SKM-1 (cell line): ENCODE results near the gene CSNK1G1.
"Not testable (repeated sequence)": the region's sequence is repeated elsewhere in the genome, so short reads cannot be mapped to it uniquely, and the experiment has no call there.

ENCODE experiments used
- DNase-seq: peaks from one replicate; lab custom pipeline; 2025; ENCODE audit not compliant: unreplicated experiment; lab: John Stamatoyannopoulos, UW

Gene CSNK1G1

GRCh38 chr15:64351265-64351664 lies 4.7 kb downstream of the CSNK1G1 start:
- DNase-seq = no peak

- no peak for DNase-seq
These were observed 6.6 kb downstream of the CSNK1G1 start for GRCh38 chr15:64349375-64349774.

GRCh38 chr15:64348455-64348854 lies 7.5 kb downstream of the CSNK1G1 start:
- no peak for DNase-seq

GRCh38 chr15:64346242-64346641 lies 9.7 kb downstream of the CSNK1G1 start:
- not testable (repeated sequence) for DNase-seq

GRCh38 chr15:64344651-64345294 lies 11.2 kb downstream of the CSNK1G1 start:
- DNase-seq = no peak

GRCh38 chr15:64343841-64344240 lies 12.1 kb downstream of the CSNK1G1 start:
- DNase-seq = no peak

- DNase-seq = no peak
These were observed 12.8 kb downstream of the CSNK1G1 start for GRCh38 chr15:64343222-64343621.

GRCh38 chr15:64341961-64342360 lies 14.0 kb downstream of the CSNK1G1 start:
- DNase-seq = no peak

- no peak for DNase-seq
These were observed 15.6 kb downstream of the CSNK1G1 start for GRCh38 chr15:64340355-64340754.

- DNase-seq = no peak
These were observed 18.2 kb downstream of the CSNK1G1 start for GRCh38 chr15:64337761-64338160.

- DNase-seq = no peak
These were observed 21.7 kb downstream of the CSNK1G1 start for GRCh38 chr15:64333986-64334929.

GRCh38 chr15:64333516-64333915 lies 22.5 kb downstream of the CSNK1G1 start:
- DNase-seq = no peak

GRCh38 chr15:64331668-64332067 lies 24.3 kb downstream of the CSNK1G1 start:
- not testable (repeated sequence) for DNase-seq

- DNase-seq = not testable (repeated sequence)
These were observed 29.0 kb downstream of the CSNK1G1 start for GRCh38 chr15:64326975-64327374.

GRCh38 chr15:64326458-64326857 lies 29.5 kb downstream of the CSNK1G1 start:
- not testable (repeated sequence) for DNase-seq

GRCh38 chr15:64324165-64324877 lies 31.7 kb downstream of the CSNK1G1 start:
- no peak for DNase-seq

GRCh38 chr15:64315216-64315615 lies 40.8 kb downstream of the CSNK1G1 start:
- no peak for DNase-seq

- no peak for DNase-seq
These were observed 41.5 kb downstream of the CSNK1G1 start for GRCh38 chr15:64314456-64314855.

- DNase-seq = no peak
These were observed 44.4 kb downstream of the CSNK1G1 start for GRCh38 chr15:64311566-64311965.

- no peak for DNase-seq
These were observed 45.9 kb downstream of the CSNK1G1 start for GRCh38 chr15:64310036-64310435.

- DNase-seq = no peak
These were observed 50.7 kb downstream of the CSNK1G1 start for GRCh38 chr15:64305261-64305660.

- DNase-seq = no peak
These were observed 66.4 kb downstream of the CSNK1G1 start for GRCh38 chr15:64289550-64289949.
